ENCODE results near the gene TTLL1. TPM values are rescaled to one million over a fixed set of nuclear protein-coding genes. Genes with fewer than 3 reads are reported as not detected.
A peak's percentile ranks its signal among the peaks of the same experiment; 100 is the strongest.

TTLL1 gene
- total and polyA plus RNA-seq, 2 donors from 2014 or later = 8.4 to 11.5 TPM

DNA sequence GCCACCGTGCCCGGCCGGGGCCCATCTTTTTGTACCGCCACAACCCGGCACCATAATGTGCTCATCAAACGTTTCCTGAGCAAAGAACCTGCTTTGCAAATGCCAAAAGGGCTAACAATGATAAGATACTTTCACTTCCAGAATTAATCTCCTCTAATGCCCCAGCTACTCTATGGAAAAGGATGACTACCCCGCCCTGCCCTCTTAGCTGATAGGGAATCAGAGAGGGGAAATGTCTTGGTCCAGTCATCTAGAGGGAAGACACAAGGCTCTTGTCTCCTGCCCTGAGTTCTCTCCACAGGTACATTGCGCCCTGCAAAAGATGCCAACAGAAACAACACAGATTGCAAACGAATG, 586 bp downstream of the TTLL1 start:
- Histone ChIP-seq H3K9ac (ENCODE audit: low read length in 3 of 3) (peak overlapping the region in 2 of 3 donors; percentile 71 to 79), H3K4me1 (ENCODE audit: control insufficient read depth in 2 of 3, insufficient read depth in 2 of 3, low read depth in 1 of 3, low read length in 3 of 3) (peaks cover 0 to 3% (median 0%) of the 10 kb centered on the region in 3 donors), H3K36me3 (ENCODE audit: control insufficient read depth in 2 of 3, insufficient read depth in 3 of 3, low read length in 3 of 3) (no peaks in the 10 kb centered on the region), H3K4me3 (ENCODE audit: low read length in 3 of 3) (peak overlapping the region; percentile 77 to 88 (median 84)), H3K27ac (ENCODE audit: low read depth in 2 of 2, low read length in 2 of 2) (no peak overlapping the region), H3K27me3 (ENCODE audit: control insufficient read depth, insufficient read depth, low read length) (no peaks in the 10 kb centered on the region), H3K9me3 (ENCODE audit: control insufficient read depth in 2 of 3, insufficient read depth in 1 of 3, low read length in 3 of 3) (no peaks in the 10 kb centered on the region)
- DNase-seq = no peak
- no peak for FAIRE-seq
- intact Hi-C loops (cut with DNase I) = no loop called here
- TF ChIP-seq, protein P1, sequence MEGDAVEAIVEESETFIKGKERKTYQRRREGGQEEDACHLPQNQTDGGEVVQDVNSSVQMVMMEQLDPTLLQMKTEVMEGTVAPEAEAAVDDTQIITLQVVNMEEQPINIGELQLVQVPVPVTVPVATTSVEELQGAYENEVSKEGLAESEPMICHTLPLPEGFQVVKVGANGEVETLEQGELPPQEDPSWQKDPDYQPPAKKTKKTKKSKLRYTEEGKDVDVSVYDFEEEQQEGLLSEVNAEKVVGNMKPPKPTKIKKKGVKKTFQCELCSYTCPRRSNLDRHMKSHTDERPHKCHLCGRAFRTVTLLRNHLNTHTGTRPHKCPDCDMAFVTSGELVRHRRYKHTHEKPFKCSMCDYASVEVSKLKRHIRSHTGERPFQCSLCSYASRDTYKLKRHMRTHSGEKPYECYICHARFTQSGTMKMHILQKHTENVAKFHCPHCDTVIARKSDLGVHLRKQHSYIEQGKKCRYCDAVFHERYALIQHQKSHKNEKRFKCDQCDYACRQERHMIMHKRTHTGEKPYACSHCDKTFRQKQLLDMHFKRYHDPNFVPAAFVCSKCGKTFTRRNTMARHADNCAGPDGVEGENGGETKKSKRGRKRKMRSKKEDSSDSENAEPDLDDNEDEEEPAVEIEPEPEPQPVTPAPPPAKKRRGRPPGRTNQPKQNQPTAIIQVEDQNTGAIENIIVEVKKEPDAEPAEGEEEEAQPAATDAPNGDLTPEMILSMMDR (IDR thresholded peaks at IDR 0.05; ENCODE audit: borderline replicate concordance, extremely low read depth, insufficient read depth) = no peak

DNA sequence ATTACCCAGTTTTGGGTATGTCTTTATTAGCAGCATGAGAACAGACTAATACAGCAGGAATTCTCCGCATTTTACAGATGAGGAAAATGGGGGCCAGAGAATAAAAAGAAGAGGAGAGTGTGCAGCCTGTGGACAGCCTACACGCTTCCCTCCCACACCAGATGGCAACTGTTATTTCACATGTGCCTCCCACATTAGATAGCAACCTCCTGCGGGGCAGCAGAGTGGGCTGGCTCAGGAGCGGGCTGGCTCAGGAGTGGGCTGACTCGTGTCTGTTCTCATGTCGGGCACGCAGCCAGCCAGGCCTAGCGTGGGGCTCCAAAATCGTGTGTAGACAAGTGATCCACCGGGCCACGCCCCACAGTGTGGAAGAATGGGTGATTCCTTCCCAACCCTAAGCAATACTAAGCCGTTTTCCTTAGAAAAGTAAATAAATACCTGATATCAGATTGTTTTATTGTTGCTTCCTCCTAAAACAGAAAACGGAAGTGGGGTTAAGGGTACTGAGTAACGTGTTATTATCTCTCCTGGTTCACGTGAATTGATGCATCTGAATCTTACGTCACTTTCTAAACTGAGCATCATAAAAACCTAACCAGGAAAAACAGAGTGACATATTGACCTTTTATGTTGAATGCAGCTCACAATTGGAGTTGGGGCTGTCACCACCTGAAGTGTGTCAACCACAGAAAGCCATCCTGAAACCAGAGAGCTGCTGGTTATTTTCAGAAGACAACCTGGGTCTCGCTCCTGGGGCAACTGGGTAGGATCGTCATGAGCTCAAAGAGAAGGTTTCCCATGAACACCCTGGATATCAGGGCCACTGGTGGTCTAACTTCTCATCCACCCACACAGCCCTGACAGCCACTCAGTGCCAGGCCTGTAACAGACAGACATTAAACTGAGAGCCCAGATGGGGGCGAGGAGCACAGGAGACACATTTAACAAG, 3.3 kb downstream of the TTLL1 start:
- Histone ChIP-seq H3K9me3 (ENCODE audit: control insufficient read depth in 2 of 3, insufficient read depth in 1 of 3, low read length in 3 of 3) (no peaks in the 10 kb centered on the region), H3K9ac (ENCODE audit: low read length in 3 of 3) (no peak overlapping the region), H3K27ac (ENCODE audit: low read depth in 2 of 2, low read length in 2 of 2) (no peak overlapping the region), H3K27me3 (ENCODE audit: control insufficient read depth, insufficient read depth, low read length) (no peaks in the 10 kb centered on the region), H3K4me1 (ENCODE audit: control insufficient read depth in 2 of 3, insufficient read depth in 2 of 3, low read depth in 1 of 3, low read length in 3 of 3) (peaks cover 0 to 3% (median 0%) of the 10 kb centered on the region in 3 donors), H3K4me3 (ENCODE audit: low read length in 3 of 3) (no peak overlapping the region), H3K36me3 (ENCODE audit: control insufficient read depth in 2 of 3, insufficient read depth in 3 of 3, low read length in 3 of 3) (no peaks in the 10 kb centered on the region)
- TF ChIP-seq, protein P1 (IDR thresholded peaks at IDR 0.05; ENCODE audit: borderline replicate concordance, extremely low read depth, insufficient read depth) = no peak
- FAIRE-seq (no peak), DNase-seq (no peak)
- intact Hi-C loops (cut with DNase I) = no loop called here

DNA sequence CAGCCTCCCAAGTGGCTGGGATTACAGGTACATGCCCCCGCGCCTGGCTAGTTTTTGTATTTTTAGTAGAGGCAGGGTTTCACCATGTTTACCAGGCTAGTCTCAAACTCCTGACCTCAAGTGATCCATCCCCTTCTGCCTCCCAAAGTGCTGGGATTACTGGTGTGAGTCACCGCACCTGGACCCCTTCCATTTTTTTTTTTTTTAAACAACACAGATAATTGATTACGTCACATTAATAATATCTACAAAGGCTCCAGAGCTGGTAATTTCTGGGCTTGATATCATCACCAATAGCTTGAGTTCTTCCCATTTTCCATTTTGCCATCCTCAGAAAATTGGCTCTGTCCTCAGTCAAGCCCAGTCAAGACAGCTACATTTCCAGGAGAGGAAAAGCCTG, 7.2 kb downstream of the TTLL1 start:
- no peaks in the 10 kb centered on the region for H3K4me1 ChIP-seq (ENCODE audit: control insufficient read depth in 2 of 3, insufficient read depth in 2 of 3, low read depth in 1 of 3, low read length in 3 of 3)
- no peak overlapping the region for H3K9ac ChIP-seq (ENCODE audit: low read length in 3 of 3)
- FAIRE-seq (no peak), DNase-seq (no peak)
- H3K27ac ChIP-seq (ENCODE audit: low read depth in 2 of 2, low read length in 2 of 2) = no peak overlapping the region
- intact Hi-C loops (cut with DNase I) = no loop called here
- TF ChIP-seq, protein P1 (IDR thresholded peaks at IDR 0.05; ENCODE audit: borderline replicate concordance, extremely low read depth, insufficient read depth) = no peak
- no peak overlapping the region for H3K4me3 ChIP-seq (ENCODE audit: low read length in 3 of 3)
- no peaks in the 10 kb centered on the region for H3K9me3 ChIP-seq (ENCODE audit: control insufficient read depth in 2 of 3, insufficient read depth in 1 of 3, low read length in 3 of 3)
- H3K36me3 ChIP-seq (ENCODE audit: control insufficient read depth in 2 of 3, insufficient read depth in 3 of 3, low read length in 3 of 3) = no peaks in the 10 kb centered on the region
- H3K27me3 ChIP-seq (ENCODE audit: control insufficient read depth, insufficient read depth, low read length) = no peaks in the 10 kb centered on the region
